Mucosa of gallbladder (tissue), 1 donor: ENCODE results near the gene FARP1. TPM values are rescaled to one million over a fixed set of nuclear protein-coding genes. Genes with fewer than 3 reads are reported as not detected.

Experiments
- DNase-seq: peaks from one replicate; pipeline ENCODE4 v3.0.0-alpha.2; 2020; ENCODE audit warnings: low spot score
- total RNA-seq: library from RNA; stranded (reverse); gene quantifications from one replicate; pipeline ENCODE4 v1.2.1, GENCODE V29; 2021
- donor health status: DM: no; HTN: no; CAD: no.

Gene FARP1
- total RNA-seq, 1 donor from 2014 or later = 112 TPM

- no peak for DNase-seq
Measured at GRCh38 chr13:98309569-98310335, 166.9 kb downstream of the FARP1 start.

GRCh38 chr13:98310485-98311199, 167.7 kb downstream of the FARP1 start:
- peak; percentile 34 for DNase-seq

- DNase-seq = no peak
Measured at GRCh38 chr13:98311200-98311548, 168.3 kb downstream of the FARP1 start.

- no peak for DNase-seq
Measured at GRCh38 chr13:98312606-98313005, 169.7 kb downstream of the FARP1 start.

GRCh38 chr13:98313023-98313921, 170.4 kb downstream of the FARP1 start:
- peak; percentile 63 for DNase-seq

- DNase-seq = no peak
Measured at GRCh38 chr13:98313922-98314292, 171.0 kb downstream of the FARP1 start.

- no peak for DNase-seq
Measured at GRCh38 chr13:98315466-98315865, 172.6 kb downstream of the FARP1 start.

GRCh38 chr13:98315902-98316301, 173.0 kb downstream of the FARP1 start:
- DNase-seq = no peak

GRCh38 chr13:98317573-98318171, 174.8 kb downstream of the FARP1 start:
- no peak for DNase-seq

GRCh38 chr13:98318263-98318878, 175.5 kb downstream of the FARP1 start:
- DNase-seq = no peak

GRCh38 chr13:98320561-98321105, 177.7 kb downstream of the FARP1 start:
- DNase-seq = no peak

GRCh38 chr13:98321395-98321794, 178.5 kb downstream of the FARP1 start:
- no peak for DNase-seq

GRCh38 chr13:98322091-98322718, 179.3 kb downstream of the FARP1 start:
- DNase-seq = no peak

- no peak for DNase-seq
Measured at GRCh38 chr13:98324105-98324504, 181.2 kb downstream of the FARP1 start.

GRCh38 chr13:98325724-98326123, 182.8 kb downstream of the FARP1 start:
- DNase-seq = no peak

GRCh38 chr13:98326291-98326690, 183.4 kb downstream of the FARP1 start:
- DNase-seq = no peak

- no peak for DNase-seq
Measured at GRCh38 chr13:98327371-98328270, 184.7 kb downstream of the FARP1 start.

- no peak for DNase-seq
Measured at GRCh38 chr13:98328511-98328910, 185.6 kb downstream of the FARP1 start.

GRCh38 chr13:98332222-98332621, 189.3 kb downstream of the FARP1 start:
- no peak for DNase-seq

GRCh38 chr13:98332691-98333090, 189.8 kb downstream of the FARP1 start:
- DNase-seq = no peak
